Chondrocyte (in vitro differentiated cells): ENCODE data around the gene RHBDF2. TPM values are rescaled to one million over a fixed set of nuclear protein-coding genes. Genes with fewer than 3 reads are reported as not detected.

Experiments
- DNase-seq: peaks from one replicate; pipeline ENCODE4 v3.0.0; 2021; ENCODE audit warnings: mixed read lengths, low spot score
- H3K27ac Mint-ChIP-seq: one replicate; pipeline ENCODE4 v1.8.0; 2021; ENCODE audit warnings: mild to moderate bottlenecking, moderate library complexity, mixed read lengths; ENCODE audit not compliant: unreplicated experiment
- H3K27me3 Mint-ChIP-seq: 2 replicates; pipeline ENCODE4 v1.8.0; 2021; ENCODE audit warnings: low read depth, mixed read lengths
- H3K36me3 Mint-ChIP-seq: 2 replicates; pipeline ENCODE4 v1.8.0; 2021; ENCODE audit warnings: low read depth, mixed read lengths
- H3K4me1 Mint-ChIP-seq: 2 replicates; pipeline ENCODE4 v1.8.0; 2021; ENCODE audit warnings: low read depth, mild to moderate bottlenecking, mixed read lengths
- H3K4me3 Mint-ChIP-seq: one replicate; pipeline ENCODE4 v1.8.0; 2021; ENCODE audit warnings: mild to moderate bottlenecking, moderate library complexity, mixed read lengths; ENCODE audit not compliant: unreplicated experiment
- H3K9me3 Mint-ChIP-seq: 2 replicates; pipeline ENCODE4 v1.8.0; 2021; ENCODE audit warnings: low read depth, mixed read lengths
- CTCF ChIP-seq: fragments of 200-600 bp; sonication (generic); IDR thresholded peaks from 2 replicates; pipeline ENCODE4 v1.5.0; 2021; ENCODE audit warnings: antibody characterized with exemption, mild to moderate bottlenecking, moderate library complexity
- total RNA-seq: library from RNA; stranded (reverse); gene quantifications from 3 replicates; pipeline ENCODE4 v1.2.1, GENCODE V29; 2021

The RHBDF2 gene
- total RNA-seq, 1 donor from 2014 or later = 5.4 TPM

- Mint-ChIP-seq H3K9me3 (no peaks in the 10 kb centered on the region), H3K4me1 (peaks cover 9% of the 10 kb centered on the region)
- TF ChIP-seq CTCF = no peak
Measured at GRCh38 chr17:76435751-76436150, 65.5 kb downstream of the RHBDF2 start.

GRCh38 chr17:76434870-76435269 is 66.4 kb downstream of the RHBDF2 start:
- Mint-ChIP-seq H3K4me3 (no peak overlapping the region), H3K9me3 (no peaks in the 10 kb centered on the region), H3K27ac (no peak overlapping the region), H3K36me3 (peaks cover 2% of the 10 kb centered on the region), H3K4me1 (peaks cover 12% of the 10 kb centered on the region), H3K27me3 (no peaks in the 10 kb centered on the region)
- TF ChIP-seq CTCF = no peak
- DNase-seq = no peak

More at GRCh38 chr17:76435751-76436150, 65.5 kb downstream of the RHBDF2 start:
- Mint-ChIP-seq H3K36me3 (no peaks in the 10 kb centered on the region), H3K27me3 (no peaks in the 10 kb centered on the region), H3K4me3 (no peak overlapping the region), H3K27ac (no peak overlapping the region)
- DNase-seq = no peak

GRCh38 chr17:76433693-76434092 is 67.5 kb downstream of the RHBDF2 start:
- H3K4me1 Mint-ChIP-seq = peaks cover 13% of the 10 kb centered on the region
- H3K27me3 Mint-ChIP-seq = no peaks in the 10 kb centered on the region
- DNase-seq = no peak
- H3K9me3 Mint-ChIP-seq = no peaks in the 10 kb centered on the region
- no peak overlapping the region for H3K27ac Mint-ChIP-seq
- no peak overlapping the region for H3K4me3 Mint-ChIP-seq
- no peak for TF ChIP-seq CTCF
- H3K36me3 Mint-ChIP-seq = peaks cover 2% of the 10 kb centered on the region

GRCh38 chr17:76432712-76433336 is 68.4 kb downstream of the RHBDF2 start:
- DNase-seq = no peak
- Mint-ChIP-seq H3K27ac (no peak overlapping the region), H3K9me3 (no peaks in the 10 kb centered on the region)

GRCh38 chr17:76432004-76432403 is 69.2 kb downstream of the RHBDF2 start:
- no peaks in the 10 kb centered on the region for H3K9me3 Mint-ChIP-seq
- TF ChIP-seq CTCF = no peak
- peaks cover 30% of the 10 kb centered on the region for H3K4me1 Mint-ChIP-seq
- H3K4me3 Mint-ChIP-seq = no peak overlapping the region
- no peaks in the 10 kb centered on the region for H3K27me3 Mint-ChIP-seq
- peak overlapping the region; percentile 59 for H3K27ac Mint-ChIP-seq
- H3K36me3 Mint-ChIP-seq = peaks cover 2% of the 10 kb centered on the region
- DNase-seq = no peak

More at GRCh38 chr17:76432712-76433336, 68.4 kb downstream of the RHBDF2 start:
- TF ChIP-seq CTCF = peak; percentile 70
- H3K27me3 Mint-ChIP-seq = no peaks in the 10 kb centered on the region
- H3K36me3 Mint-ChIP-seq = peaks cover 2% of the 10 kb centered on the region
- peaks cover 22% of the 10 kb centered on the region for H3K4me1 Mint-ChIP-seq
- no peak overlapping the region for H3K4me3 Mint-ChIP-seq
